Endothelial cell of umbilical vein (primary cell): Measurements from ENCODE around the gene HOPX. TPM values are rescaled to one million over a fixed set of nuclear protein-coding genes. Genes with fewer than 3 reads are reported as not detected.

Experiments
- BruUV-seq: library from RNA; stranded (reverse); fragments of 400-500 nt; replicated peaks from 2 replicates; lab custom pipeline; 2021; lab: Mats Ljungman, UMichigan
- CTCF ChIA-PET: fragments of 300-600, 350-600 bp; sonication (Branson Sonifier 250); formaldehyde crosslinking; loops from one replicate; lab custom pipeline; 2021; ENCODE audit warnings: antibody characterized with exemption, inconsistent platforms; lab: Charles Lee
- POLR2A ChIA-PET: fragments of 300-600, 350-600 bp; sonication (Branson Sonifier 250); formaldehyde crosslinking; loops from one replicate; lab custom pipeline; 2021; ENCODE audit warnings: antibody characterized with exemption, inconsistent platforms; lab: Charles Lee
- DNase-seq: peaks from one replicate; pipeline ENCODE4 v3.0.0-alpha.2; 2011; ENCODE audit warnings: low read depth, low spot score
- FAIRE-seq: peaks from 2 replicates; lab custom pipeline; 2011; peaks lifted over from hg19 to GRCh38; lab: Jason Lieb, UNC
- H2AFZ ChIP-seq: 2 replicates; pipeline ENCODE4 v1.6.0; 2012; ENCODE audit warnings: low read depth, low read length, control low read depth, inconsistent platforms
- H3K27ac ChIP-seq: 2 replicates; pipeline ENCODE4 v1.5.1; 2011; ENCODE audit warnings: low read depth, mild to moderate bottlenecking, control low read depth, low read length, moderate library complexity; ENCODE audit not compliant: insufficient read depth
- H3K27me3 ChIP-seq, 2 experiments: 2 replicates each; pipeline versions ENCODE4 v1.6.0 to v1.6.1; 2011; ENCODE audit warnings: low read length in 2 of 2, mixed read lengths in 1 of 2; ENCODE audit not compliant: control insufficient read depth in 2 of 2, insufficient read depth in 2 of 2
- H3K36me3 ChIP-seq, 2 experiments: 2 replicates in 1 of 2; 3 replicates in 1 of 2; pipeline ENCODE4 v1.5.1; 2011; ENCODE audit warnings: low read length in 2 of 2, mild to moderate bottlenecking in 1 of 2, moderate library complexity in 1 of 2; ENCODE audit not compliant: control insufficient read depth in 2 of 2, insufficient read depth in 2 of 2; ENCODE audit errors: extremely low read depth in 1 of 2
- H3K4me1 ChIP-seq: 3 replicates; pipeline ENCODE4 v1.5.1; 2011; ENCODE audit warnings: mild to moderate bottlenecking, low read length; ENCODE audit not compliant: control insufficient read depth, insufficient read depth; ENCODE audit errors: extremely low read depth
- H3K4me2 ChIP-seq: 2 replicates; pipeline ENCODE4 v1.6.1; 2011; ENCODE audit warnings: low read length, control low read depth, mixed read lengths; ENCODE audit not compliant: insufficient read depth
- H3K4me3 ChIP-seq, 3 experiments: fragments of 200-600 bp in 1 of 3; sonication (generic), shearing (Covaris generic) in 1 of 3; replicated peaks in 1 of 3; 2 replicates each; pipeline ENCODE4 v1.5.1; 2011 to 2016; ENCODE audit warnings: control low read depth in 3 of 3, low read length in 3 of 3, mild to moderate bottlenecking in 2 of 3, inconsistent platforms in 1 of 3, low read depth in 1 of 3, moderate library complexity in 1 of 3; ENCODE audit not compliant: insufficient read depth in 1 of 3
- H3K79me2 ChIP-seq: 2 replicates; pipeline ENCODE4 v1.6.0; 2012; ENCODE audit warnings: low read length, inconsistent platforms; ENCODE audit not compliant: control insufficient read depth, insufficient read depth
- H3K9ac ChIP-seq: replicated peaks from 2 replicates; pipeline ENCODE3; 2011; ENCODE audit warnings: low read length, control low read depth; ENCODE audit not compliant: insufficient read depth; ENCODE audit errors: extremely low read depth
- H3K9me1 ChIP-seq: replicated peaks from 3 replicates; pipeline ENCODE4 v1.6.0; 2011; ENCODE audit warnings: mild to moderate bottlenecking, low read length; ENCODE audit not compliant: control insufficient read depth, insufficient read depth; ENCODE audit errors: extremely low read depth
- H3K9me3 ChIP-seq: replicated peaks from 2 replicates; pipeline ENCODE4 v1.5.1; 2012; ENCODE audit warnings: low read length, inconsistent platforms; ENCODE audit not compliant: control insufficient read depth, insufficient read depth
- H4K20me1 ChIP-seq: replicated peaks from 2 replicates; pipeline ENCODE3; 2011; ENCODE audit warnings: mild to moderate bottlenecking, low read length; ENCODE audit not compliant: control insufficient read depth, insufficient read depth; ENCODE audit errors: extremely low read depth
- EZH2 ChIP-seq: IDR thresholded peaks from 2 replicates; pipeline ENCODE4 v1.6.1; 2012; ENCODE audit warnings: borderline replicate concordance, low read depth, mild to moderate bottlenecking, moderate library complexity, low read length, inconsistent platforms; ENCODE audit not compliant: severe bottlenecking
- FOS ChIP-seq: IDR thresholded peaks from 2 replicates; pipeline ENCODE4 v1.6.1; 2011; ENCODE audit warnings: mild to moderate bottlenecking, low read length, moderate library complexity, borderline replicate concordance; ENCODE audit not compliant: insufficient read depth
- GATA2 ChIP-seq: IDR thresholded peaks from 2 replicates; pipeline ENCODE4 v1.7.0; 2011; ENCODE audit warnings: low read depth, mild to moderate bottlenecking, moderate library complexity, mixed read lengths, low read length; ENCODE audit not compliant: insufficient read length, insufficient read depth
- JUN ChIP-seq: IDR thresholded peaks from 2 replicates; pipeline ENCODE4 v1.6.1; 2011; ENCODE audit warnings: borderline replicate concordance, low read depth; ENCODE audit not compliant: insufficient read length, insufficient read depth
- MYC ChIP-seq: IDR thresholded peaks from one replicate; pipeline ENCODE4 v1.6.1; 2011; ENCODE audit warnings: mild to moderate bottlenecking, low read depth, low read length
- POLR2A ChIP-seq: IDR thresholded peaks from 2 replicates; pipeline ENCODE4 v1.6.1; 2012; ENCODE audit warnings: low read depth, mild to moderate bottlenecking, control low read depth, low read length
- POLR2AphosphoS5 ChIP-seq: IDR thresholded peaks from 2 replicates; pipeline ENCODE4 v1.6.1; 2012; ENCODE audit warnings: low read depth, mild to moderate bottlenecking, control low read depth, low read length, moderate library complexity; ENCODE audit not compliant: insufficient read depth
- dilution Hi-C: fragments of 300-500 bp; cut with MboI; formaldehyde crosslinking; loops from one replicate; pipeline ENCODE4 v1.15.0; 2019; ENCODE audit warnings: low sequenced_read_pairs; ENCODE audit not compliant: extremely low pct_ligation_motif_present
- intact Hi-C: fragments of 100-400 bp; cut with micrococcal nuclease; formaldehyde crosslinking; loops from one replicate; pipeline ENCODE4 v1.10.0; 2022
- polyA plus RNA-seq, 4 experiments: library from polyadenylated mRNA; depleted of rRNA in 3 of 4; stranded (reverse) in 3 of 4; unstranded in 1 of 4; fragments of >200 nt; gene quantifications; 2 replicates each; pipeline versions ENCODE4 v1.2.1 to v1.2.3, GENCODE V29; 2011 to 2012; ENCODE audit warnings: missing spikeins in 1 of 4
- total RNA-seq: library from RNA; stranded (reverse); gene quantifications from 2 replicates; pipeline ENCODE4 v1.2.3, GENCODE V29; 2021
- TF ChIP-seq, protein P1 (sequence below): IDR thresholded peaks from 2 replicates; pipeline ENCODE4 v1.6.1; 2011; ENCODE audit not compliant: insufficient read depth, insufficient read length
- TF ChIP-seq, protein P2 (sequence below), 2 donors: IDR thresholded peaks; 1 replicate in 1 of 2; 2 replicates in 1 of 2; pipeline ENCODE4 v1.5.1; 2011; ENCODE audit warnings: low read length in 2 of 2, mild to moderate bottlenecking in 2 of 2, moderate library complexity in 2 of 2, control low read depth in 1 of 2, inconsistent platforms in 1 of 2, low read depth in 1 of 2; ENCODE audit not compliant: insufficient read depth in 1 of 2; ENCODE audit errors: extremely low read depth in 1 of 2

The HOPX gene
- total and polyA plus RNA-seq, 2 donors (not counting 3 experiments of a cell fraction or from before 2014, with no cell fraction given) = 3.8 to 5.8 TPM

DNA sequence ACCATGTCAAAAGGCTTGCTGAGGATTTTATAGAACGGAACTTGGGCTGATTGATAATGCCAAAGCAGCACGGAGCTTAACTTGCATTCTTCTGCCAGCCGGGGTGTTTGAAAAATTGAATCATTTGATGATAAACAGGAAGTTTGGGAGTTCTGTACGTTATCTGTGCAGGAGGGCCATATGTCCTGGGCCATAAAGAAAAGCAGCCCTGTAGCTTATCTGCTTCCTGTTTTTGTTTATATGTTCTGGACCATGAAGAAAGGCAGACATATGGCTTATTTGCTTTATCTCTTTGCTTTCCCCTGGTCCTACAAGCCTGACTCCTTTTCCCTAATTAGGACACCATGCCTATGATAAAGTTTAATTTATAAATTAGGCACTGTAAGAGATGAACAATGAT lies 62.4 kb downstream of the HOPX start:
- no peaks in the 10 kb centered on the region for H3K9me1 ChIP-seq
- dilution Hi-C loops = no loop called here
- H3K9ac ChIP-seq = no peak overlapping the region
- H3K27ac ChIP-seq = no peak overlapping the region
- H3K9me3 ChIP-seq = no peaks in the 10 kb centered on the region
- no peak overlapping the region for H3K4me3 ChIP-seq
- TF ChIP-seq POLR2A = no peak
- TF ChIP-seq JUN = no peak
- TF ChIP-seq POLR2AphosphoS5 = no peak
- TF ChIP-seq, protein P1, sequence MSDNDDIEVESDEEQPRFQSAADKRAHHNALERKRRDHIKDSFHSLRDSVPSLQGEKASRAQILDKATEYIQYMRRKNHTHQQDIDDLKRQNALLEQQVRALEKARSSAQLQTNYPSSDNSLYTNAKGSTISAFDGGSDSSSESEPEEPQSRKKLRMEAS = no peak
- TF ChIP-seq GATA2 = no peak
- no peak for TF ChIP-seq MYC
- TF ChIP-seq FOS = no peak
- no peak for TF ChIP-seq EZH2
- TF ChIP-seq, protein P2, sequence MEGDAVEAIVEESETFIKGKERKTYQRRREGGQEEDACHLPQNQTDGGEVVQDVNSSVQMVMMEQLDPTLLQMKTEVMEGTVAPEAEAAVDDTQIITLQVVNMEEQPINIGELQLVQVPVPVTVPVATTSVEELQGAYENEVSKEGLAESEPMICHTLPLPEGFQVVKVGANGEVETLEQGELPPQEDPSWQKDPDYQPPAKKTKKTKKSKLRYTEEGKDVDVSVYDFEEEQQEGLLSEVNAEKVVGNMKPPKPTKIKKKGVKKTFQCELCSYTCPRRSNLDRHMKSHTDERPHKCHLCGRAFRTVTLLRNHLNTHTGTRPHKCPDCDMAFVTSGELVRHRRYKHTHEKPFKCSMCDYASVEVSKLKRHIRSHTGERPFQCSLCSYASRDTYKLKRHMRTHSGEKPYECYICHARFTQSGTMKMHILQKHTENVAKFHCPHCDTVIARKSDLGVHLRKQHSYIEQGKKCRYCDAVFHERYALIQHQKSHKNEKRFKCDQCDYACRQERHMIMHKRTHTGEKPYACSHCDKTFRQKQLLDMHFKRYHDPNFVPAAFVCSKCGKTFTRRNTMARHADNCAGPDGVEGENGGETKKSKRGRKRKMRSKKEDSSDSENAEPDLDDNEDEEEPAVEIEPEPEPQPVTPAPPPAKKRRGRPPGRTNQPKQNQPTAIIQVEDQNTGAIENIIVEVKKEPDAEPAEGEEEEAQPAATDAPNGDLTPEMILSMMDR (IDR thresholded peaks at IDR 0.05; ENCODE audit: extremely low read depth in 1 of 2, insufficient read depth in 1 of 2, low read depth in 1 of 2, low read length in 2 of 2) = no peak
- no peak overlapping the region for H3K4me2 ChIP-seq
- CTCF ChIA-PET = interaction anchor here (1.0 to 2.5 kb wide), 3 partner anchors 10 to 43 kb away, joined by 3 to 10 read pairs (median 5); no protein-coding TSS in a partner anchor
- FAIRE-seq (no peak), DNase-seq (no peak)
- peaks cover 0 to 2% of the 10 kb centered on the region in 2 experiments for H3K27me3 ChIP-seq
- POLR2A ChIA-PET = no interaction called here
- intact Hi-C loops = no loop called here
- no peaks in the 10 kb centered on the region for H3K79me2 ChIP-seq
- no TSS peak for BruUV-seq
- H3K4me1 ChIP-seq = no peaks in the 10 kb centered on the region
- no peak overlapping the region for H2AFZ ChIP-seq
- H4K20me1 ChIP-seq = no peaks in the 10 kb centered on the region
- no peaks in the 10 kb centered on the region for H3K36me3 ChIP-seq
